Subcutaneous adipose tissue (tissue), 4 donors: Measurements from ENCODE around the gene CNTNAP5. TPM values are rescaled to one million over a fixed set of nuclear protein-coding genes. Genes with fewer than 3 reads are reported as not detected.

ENCODE experiments used
- CTCF ChIP-seq: fragments of 450-650 bp; IDR thresholded peaks from one replicate; pipeline ENCODE4 v1.5.1; 2016; ENCODE audit warnings: low read depth, mild to moderate bottlenecking, control low read depth, antibody characterized with exemption, moderate library complexity
- total RNA-seq, 4 donors: library from RNA; depleted of rRNA; stranded (reverse); fragments of >200 nt; gene quantifications; one replicate each; pipeline ENCODE4 v1.1.0, GENCODE V29; 2016

The CNTNAP5 gene
- total RNA-seq, 4 donors from 2014 or later = not detected

- TF ChIP-seq CTCF = no peak
These were observed 322.1 kb downstream of the CNTNAP5 start for GRCh38 chr2:124347209-124347608.

- no peak for TF ChIP-seq CTCF
These were observed 328.6 kb downstream of the CNTNAP5 start for GRCh38 chr2:124353656-124354055.

- TF ChIP-seq CTCF = no peak
These were observed 329.4 kb downstream of the CNTNAP5 start for GRCh38 chr2:124354466-124354865.

- TF ChIP-seq CTCF = no peak
These were observed 344.1 kb downstream of the CNTNAP5 start for GRCh38 chr2:124369181-124369580.

- TF ChIP-seq CTCF = no peak
These were observed 355.2 kb downstream of the CNTNAP5 start for GRCh38 chr2:124380221-124380749.

GRCh38 chr2:124382067-124382618 lies 357.1 kb downstream of the CNTNAP5 start:
- TF ChIP-seq CTCF = no peak

- TF ChIP-seq CTCF = no peak
These were observed 370.9 kb downstream of the CNTNAP5 start for GRCh38 chr2:124395961-124396360.
